HuH-7.5 (cell line): ENCODE measurements around the gene ZNFX1.
"Not testable (repeated sequence)": the region's sequence is repeated elsewhere in the genome, so short reads cannot be mapped to it uniquely, and the experiment has no call there.

Source experiments
- DNase-seq: peaks from one replicate; pipeline ENCODE4 v3.0.0; 2011; ENCODE audit warnings: low spot score

ZNFX1 gene

GRCh38 chr20:49278036-49278817, at the start of gene ZNFX1:
TSS of gene ZNFX1 (minus strand) at chr20:49278057. CDS start at chr20:49275839, 2,218 bp downstream.
- DNase-seq = peak; percentile 90

- DNase-seq = no peak
Measured at GRCh38 chr20:49326026-49326425, 48.2 kb upstream of the ZNFX1 start.

DNA sequence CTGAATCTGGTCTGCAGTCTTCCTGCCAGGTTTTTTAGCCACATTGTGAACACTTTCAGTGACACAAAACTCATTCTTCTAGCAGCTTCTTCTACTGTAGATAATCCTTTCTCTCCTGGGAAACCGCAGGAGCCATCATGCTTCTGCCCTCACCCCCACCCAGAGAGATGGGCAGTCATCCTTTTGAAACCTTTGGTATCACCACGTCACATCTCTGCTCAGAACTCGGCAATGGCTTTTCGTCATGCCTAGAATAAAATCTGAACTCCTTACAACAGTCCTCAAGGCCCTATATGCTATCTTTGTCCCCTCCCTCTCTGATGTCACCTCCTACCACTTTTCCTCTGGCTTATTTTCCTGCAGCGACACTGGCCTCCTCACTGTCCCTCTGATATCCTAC, 46.4 kb upstream of the ZNFX1 start:
- DNase-seq = no peak

GRCh38 chr20:49323622-49324238, 45.9 kb upstream of the ZNFX1 start:
- no peak for DNase-seq

GRCh38 chr20:49320460-49320859, 42.6 kb upstream of the ZNFX1 start:
- peak; percentile 53 for DNase-seq

GRCh38 chr20:49319208-49319809, 41.5 kb upstream of the ZNFX1 start:
- no peak for DNase-seq

- no peak for DNase-seq
Measured at GRCh38 chr20:49318430-49319207, 40.8 kb upstream of the ZNFX1 start.

- no peak for DNase-seq
Measured at GRCh38 chr20:49318091-49318429, 40.2 kb upstream of the ZNFX1 start.

- no peak for DNase-seq
Measured at GRCh38 chr20:49316704-49317103, 38.8 kb upstream of the ZNFX1 start.

- no peak for DNase-seq
Measured at GRCh38 chr20:49315580-49315979, 37.7 kb upstream of the ZNFX1 start.

- DNase-seq = not testable (repeated sequence)
Measured at GRCh38 chr20:49314052-49314451, 36.2 kb upstream of the ZNFX1 start.

GRCh38 chr20:49313283-49313682, 35.4 kb upstream of the ZNFX1 start:
- no peak for DNase-seq

GRCh38 chr20:49312661-49313060, 34.8 kb upstream of the ZNFX1 start:
- no peak for DNase-seq

DNA sequence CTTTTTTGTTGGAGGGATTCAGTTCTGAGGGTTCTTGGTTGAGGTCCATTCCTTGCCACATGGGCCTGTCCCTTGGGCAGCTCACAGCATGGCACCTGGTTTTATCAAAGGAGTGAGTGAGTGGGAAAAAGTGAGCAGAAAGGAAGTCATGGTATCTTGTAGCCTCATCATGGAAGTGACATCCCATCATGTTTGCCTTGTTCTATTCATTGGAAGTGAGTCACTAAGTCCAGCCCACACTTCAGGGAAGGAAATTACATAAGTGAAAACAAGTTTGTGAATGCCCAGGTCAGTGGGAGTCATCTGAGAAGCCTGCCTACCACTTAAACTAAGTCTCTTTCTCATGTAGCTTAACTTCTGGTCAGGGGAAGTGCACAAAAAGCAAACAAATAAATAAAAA, 32.8 kb upstream of the ZNFX1 start:
- DNase-seq = no peak

GRCh38 chr20:49308875-49309274, 31.0 kb upstream of the ZNFX1 start:
- DNase-seq = no peak

DNA sequence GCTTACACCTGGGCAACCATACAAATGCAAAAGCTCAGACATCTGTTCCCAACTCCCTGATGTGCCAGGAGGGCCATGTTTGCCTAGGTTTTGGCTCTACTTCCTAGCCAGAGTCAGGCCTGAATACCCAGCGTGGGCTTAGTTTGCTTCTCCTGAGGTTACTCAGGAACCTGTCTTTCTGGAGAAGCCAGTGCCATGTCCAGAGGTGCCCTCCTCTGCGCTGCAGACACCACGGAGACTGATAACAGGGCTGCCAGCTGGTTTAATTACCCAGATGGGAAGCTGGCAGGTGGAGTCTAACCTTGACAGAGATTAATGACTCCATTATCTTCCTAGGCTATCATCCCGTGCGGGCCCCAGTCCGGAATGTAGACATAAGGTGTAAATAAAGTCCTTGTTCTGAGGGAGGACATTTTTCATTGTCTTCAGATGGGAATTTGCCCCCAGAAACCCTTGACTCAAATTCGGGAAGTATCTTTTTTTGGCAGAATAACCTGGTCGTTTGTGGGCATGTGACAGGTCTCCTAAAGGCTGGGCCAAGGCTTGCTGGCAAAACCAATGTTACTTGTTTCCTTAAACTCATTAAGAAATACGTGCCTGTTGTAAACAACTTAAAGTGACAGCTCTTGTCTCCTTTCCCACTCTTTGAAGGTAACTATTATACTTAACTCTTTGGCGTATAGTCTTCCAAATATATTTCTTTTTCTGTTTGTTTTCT, 29.2 kb upstream of the ZNFX1 start:
- DNase-seq = no peak

- no peak for DNase-seq
Measured at GRCh38 chr20:49303065-49303552, 25.3 kb upstream of the ZNFX1 start.

DNA sequence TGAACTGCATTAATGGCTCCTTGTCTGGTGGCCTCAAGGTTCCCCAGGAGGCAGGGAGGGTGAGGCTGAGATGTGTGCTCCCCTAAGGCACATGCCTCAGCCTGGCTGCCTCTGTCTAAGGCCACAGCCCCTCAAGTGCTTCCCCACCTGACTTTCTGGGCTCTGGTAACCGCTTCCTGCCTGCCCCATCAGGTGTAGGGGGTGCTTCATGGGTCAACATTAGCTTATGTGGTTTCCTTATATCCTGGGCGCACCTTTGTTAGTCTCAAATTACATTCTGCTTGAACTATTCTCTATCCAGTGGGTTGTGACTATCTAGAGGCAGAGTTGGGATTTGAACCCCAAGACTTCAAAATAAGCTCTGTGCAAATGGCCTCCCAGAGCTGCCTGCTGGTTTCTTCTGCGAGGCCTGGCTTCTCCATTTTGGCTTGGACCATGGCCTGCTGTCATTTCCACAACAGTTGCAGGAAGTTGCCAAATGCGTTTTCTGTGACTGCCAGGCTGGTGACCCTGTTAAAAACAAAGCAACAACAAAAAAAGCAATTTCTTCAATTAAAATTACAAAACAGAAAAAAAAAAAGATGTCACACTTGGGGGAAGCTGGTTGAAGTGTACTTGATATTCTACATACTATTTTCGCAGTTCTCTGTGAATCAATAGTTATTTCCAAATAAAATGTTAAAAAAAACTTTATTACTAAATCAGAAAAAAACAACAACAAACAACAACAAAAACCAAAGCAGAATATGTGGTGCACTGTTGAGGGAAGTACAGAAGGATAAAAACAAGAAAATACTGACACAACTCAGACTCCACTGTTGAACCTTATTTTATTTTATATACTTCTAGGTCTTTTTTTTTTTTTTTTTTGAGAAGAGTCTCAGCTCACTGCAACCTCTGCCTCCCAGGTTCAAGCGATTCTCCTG, 20.0 kb upstream of the ZNFX1 start:
- DNase-seq = no peak

- not testable (repeated sequence) for DNase-seq
Measured at GRCh38 chr20:49294002-49294654, 16.3 kb upstream of the ZNFX1 start.

- no peak for DNase-seq
Measured at GRCh38 chr20:49293122-49293521, 15.3 kb upstream of the ZNFX1 start.
